Endothelial cell of umbilical vein (primary cell): Measurements from ENCODE around the gene GLRB. TPM values are rescaled to one million over a fixed set of nuclear protein-coding genes. Genes with fewer than 3 reads are reported as not detected.

Experiments used
- BruUV-seq: library from RNA; stranded (reverse); fragments of 400-500 nt; replicated peaks from 2 replicates; lab custom pipeline; 2021; lab: Mats Ljungman, UMichigan
- CTCF ChIA-PET: fragments of 300-600, 350-600 bp; sonication (Branson Sonifier 250); formaldehyde crosslinking; loops from one replicate; lab custom pipeline; 2021; ENCODE audit warnings: antibody characterized with exemption, inconsistent platforms; lab: Charles Lee
- POLR2A ChIA-PET: fragments of 300-600, 350-600 bp; sonication (Branson Sonifier 250); formaldehyde crosslinking; loops from one replicate; lab custom pipeline; 2021; ENCODE audit warnings: antibody characterized with exemption, inconsistent platforms; lab: Charles Lee
- DNase-seq: peaks from one replicate; pipeline ENCODE4 v3.0.0-alpha.2; 2011; ENCODE audit warnings: low read depth, low spot score
- FAIRE-seq: peaks from 2 replicates; lab custom pipeline; 2011; peaks lifted over from hg19 to GRCh38; lab: Jason Lieb, UNC
- H2AFZ ChIP-seq: 2 replicates; pipeline ENCODE4 v1.6.0; 2012; ENCODE audit warnings: low read depth, low read length, control low read depth, inconsistent platforms
- H3K27ac ChIP-seq: 2 replicates; pipeline ENCODE4 v1.5.1; 2011; ENCODE audit warnings: low read depth, mild to moderate bottlenecking, control low read depth, low read length, moderate library complexity; ENCODE audit not compliant: insufficient read depth
- H3K27me3 ChIP-seq, 2 experiments: 2 replicates each; pipeline versions ENCODE4 v1.6.0 to v1.6.1; 2011; ENCODE audit warnings: low read length in 2 of 2, mixed read lengths in 1 of 2; ENCODE audit not compliant: control insufficient read depth in 2 of 2, insufficient read depth in 2 of 2
- H3K36me3 ChIP-seq, 2 experiments: 2 replicates in 1 of 2; 3 replicates in 1 of 2; pipeline ENCODE4 v1.5.1; 2011; ENCODE audit warnings: low read length in 2 of 2, mild to moderate bottlenecking in 1 of 2, moderate library complexity in 1 of 2; ENCODE audit not compliant: control insufficient read depth in 2 of 2, insufficient read depth in 2 of 2; ENCODE audit errors: extremely low read depth in 1 of 2
- H3K4me1 ChIP-seq: 3 replicates; pipeline ENCODE4 v1.5.1; 2011; ENCODE audit warnings: mild to moderate bottlenecking, low read length; ENCODE audit not compliant: control insufficient read depth, insufficient read depth; ENCODE audit errors: extremely low read depth
- H3K4me2 ChIP-seq: 2 replicates; pipeline ENCODE4 v1.6.1; 2011; ENCODE audit warnings: low read length, control low read depth, mixed read lengths; ENCODE audit not compliant: insufficient read depth
- H3K4me3 ChIP-seq, 3 experiments: fragments of 200-600 bp in 1 of 3; sonication (generic), shearing (Covaris generic) in 1 of 3; replicated peaks in 1 of 3; 2 replicates each; pipeline ENCODE4 v1.5.1; 2011 to 2016; ENCODE audit warnings: control low read depth in 3 of 3, low read length in 3 of 3, mild to moderate bottlenecking in 2 of 3, inconsistent platforms in 1 of 3, low read depth in 1 of 3, moderate library complexity in 1 of 3; ENCODE audit not compliant: insufficient read depth in 1 of 3
- H3K79me2 ChIP-seq: 2 replicates; pipeline ENCODE4 v1.6.0; 2012; ENCODE audit warnings: low read length, inconsistent platforms; ENCODE audit not compliant: control insufficient read depth, insufficient read depth
- H3K9ac ChIP-seq: replicated peaks from 2 replicates; pipeline ENCODE3; 2011; ENCODE audit warnings: low read length, control low read depth; ENCODE audit not compliant: insufficient read depth; ENCODE audit errors: extremely low read depth
- H3K9me1 ChIP-seq: replicated peaks from 3 replicates; pipeline ENCODE4 v1.6.0; 2011; ENCODE audit warnings: mild to moderate bottlenecking, low read length; ENCODE audit not compliant: control insufficient read depth, insufficient read depth; ENCODE audit errors: extremely low read depth
- H3K9me3 ChIP-seq: replicated peaks from 2 replicates; pipeline ENCODE4 v1.5.1; 2012; ENCODE audit warnings: low read length, inconsistent platforms; ENCODE audit not compliant: control insufficient read depth, insufficient read depth
- H4K20me1 ChIP-seq: replicated peaks from 2 replicates; pipeline ENCODE3; 2011; ENCODE audit warnings: mild to moderate bottlenecking, low read length; ENCODE audit not compliant: control insufficient read depth, insufficient read depth; ENCODE audit errors: extremely low read depth
- EZH2 ChIP-seq: IDR thresholded peaks from 2 replicates; pipeline ENCODE4 v1.6.1; 2012; ENCODE audit warnings: borderline replicate concordance, low read depth, mild to moderate bottlenecking, moderate library complexity, low read length, inconsistent platforms; ENCODE audit not compliant: severe bottlenecking
- FOS ChIP-seq: IDR thresholded peaks from 2 replicates; pipeline ENCODE4 v1.6.1; 2011; ENCODE audit warnings: mild to moderate bottlenecking, low read length, moderate library complexity, borderline replicate concordance; ENCODE audit not compliant: insufficient read depth
- GATA2 ChIP-seq: IDR thresholded peaks from 2 replicates; pipeline ENCODE4 v1.7.0; 2011; ENCODE audit warnings: low read depth, mild to moderate bottlenecking, moderate library complexity, mixed read lengths, low read length; ENCODE audit not compliant: insufficient read length, insufficient read depth
- JUN ChIP-seq: IDR thresholded peaks from 2 replicates; pipeline ENCODE4 v1.6.1; 2011; ENCODE audit warnings: borderline replicate concordance, low read depth; ENCODE audit not compliant: insufficient read length, insufficient read depth
- POLR2AphosphoS5 ChIP-seq: IDR thresholded peaks from 2 replicates; pipeline ENCODE4 v1.6.1; 2012; ENCODE audit warnings: low read depth, mild to moderate bottlenecking, control low read depth, low read length, moderate library complexity; ENCODE audit not compliant: insufficient read depth
- dilution Hi-C: fragments of 300-500 bp; cut with MboI; formaldehyde crosslinking; loops from one replicate; pipeline ENCODE4 v1.15.0; 2019; ENCODE audit warnings: low sequenced_read_pairs; ENCODE audit not compliant: extremely low pct_ligation_motif_present
- intact Hi-C: fragments of 100-400 bp; cut with micrococcal nuclease; formaldehyde crosslinking; loops from one replicate; pipeline ENCODE4 v1.10.0; 2022
- polyA plus RNA-seq, 4 experiments: library from polyadenylated mRNA; depleted of rRNA in 3 of 4; stranded (reverse) in 3 of 4; unstranded in 1 of 4; fragments of >200 nt; gene quantifications; 2 replicates each; pipeline versions ENCODE4 v1.2.1 to v1.2.3, GENCODE V29; 2011 to 2012; ENCODE audit warnings: missing spikeins in 1 of 4
- total RNA-seq: library from RNA; stranded (reverse); gene quantifications from 2 replicates; pipeline ENCODE4 v1.2.3, GENCODE V29; 2021
- TF ChIP-seq, protein P1 (sequence below), 2 donors: IDR thresholded peaks; 1 replicate in 1 of 2; 2 replicates in 1 of 2; pipeline ENCODE4 v1.5.1; 2011; ENCODE audit warnings: low read length in 2 of 2, mild to moderate bottlenecking in 2 of 2, moderate library complexity in 2 of 2, control low read depth in 1 of 2, inconsistent platforms in 1 of 2, low read depth in 1 of 2; ENCODE audit not compliant: insufficient read depth in 1 of 2; ENCODE audit errors: extremely low read depth in 1 of 2

Gene GLRB
- total and polyA plus RNA-seq, 2 donors (not counting 3 experiments of a cell fraction or from before 2014, with no cell fraction given): 3.8 to 5.7 TPM

DNA sequence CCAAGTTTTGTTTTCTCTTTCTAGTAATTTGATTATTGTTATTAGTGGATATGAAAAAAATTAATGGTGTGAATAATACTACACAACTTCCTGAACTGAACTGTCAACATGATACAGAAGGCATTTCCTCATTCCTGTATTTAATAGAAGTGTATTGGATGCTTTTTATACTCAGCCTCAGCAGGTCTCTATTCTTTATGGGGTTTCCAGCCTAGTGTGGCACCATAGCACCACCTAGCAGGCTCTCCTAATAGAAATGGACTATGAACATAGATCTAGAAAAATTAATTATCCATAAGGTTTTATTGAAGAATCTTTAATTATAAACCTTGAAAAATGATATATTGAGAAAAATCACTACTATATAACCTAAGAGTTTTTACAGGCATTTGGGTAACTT lies 52.4 kb downstream of the GLRB start:
- ChIA-PET POLR2A (no interaction called here), CTCF (interaction anchor here (0.8 to 2.2 kb wide), 5 partner anchors 83 to 653 kb away, joined by 3 to 22 read pairs (median 6); partner anchors contain the start of genes GRIA2 and PDGFC)
- DNase-seq (peak; percentile 74), FAIRE-seq (peak; percentile 8)
- Histone ChIP-seq H4K20me1 (no peaks in the 10 kb centered on the region), H3K9ac (no peak overlapping the region), H3K4me2 (no peak overlapping the region), H3K36me3 (no peaks in the 10 kb centered on the region), H3K9me1 (no peaks in the 10 kb centered on the region), H3K9me3 (no peaks in the 10 kb centered on the region), H3K27me3 (no peaks in the 10 kb centered on the region), H3K4me3 (no peak overlapping the region), H3K27ac (no peak overlapping the region), H3K79me2 (no peaks in the 10 kb centered on the region), H3K4me1 (no peaks in the 10 kb centered on the region), H2AFZ (no peak overlapping the region)
- TF ChIP-seq, protein P1, sequence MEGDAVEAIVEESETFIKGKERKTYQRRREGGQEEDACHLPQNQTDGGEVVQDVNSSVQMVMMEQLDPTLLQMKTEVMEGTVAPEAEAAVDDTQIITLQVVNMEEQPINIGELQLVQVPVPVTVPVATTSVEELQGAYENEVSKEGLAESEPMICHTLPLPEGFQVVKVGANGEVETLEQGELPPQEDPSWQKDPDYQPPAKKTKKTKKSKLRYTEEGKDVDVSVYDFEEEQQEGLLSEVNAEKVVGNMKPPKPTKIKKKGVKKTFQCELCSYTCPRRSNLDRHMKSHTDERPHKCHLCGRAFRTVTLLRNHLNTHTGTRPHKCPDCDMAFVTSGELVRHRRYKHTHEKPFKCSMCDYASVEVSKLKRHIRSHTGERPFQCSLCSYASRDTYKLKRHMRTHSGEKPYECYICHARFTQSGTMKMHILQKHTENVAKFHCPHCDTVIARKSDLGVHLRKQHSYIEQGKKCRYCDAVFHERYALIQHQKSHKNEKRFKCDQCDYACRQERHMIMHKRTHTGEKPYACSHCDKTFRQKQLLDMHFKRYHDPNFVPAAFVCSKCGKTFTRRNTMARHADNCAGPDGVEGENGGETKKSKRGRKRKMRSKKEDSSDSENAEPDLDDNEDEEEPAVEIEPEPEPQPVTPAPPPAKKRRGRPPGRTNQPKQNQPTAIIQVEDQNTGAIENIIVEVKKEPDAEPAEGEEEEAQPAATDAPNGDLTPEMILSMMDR (IDR thresholded peaks at IDR 0.05; ENCODE audit: extremely low read depth in 1 of 2, insufficient read depth in 1 of 2, low read depth in 1 of 2, low read length in 2 of 2): peak; percentile 20 to 33
- no peak for TF ChIP-seq EZH2
- intact Hi-C loops (loop anchor here (1.0 to 10.0 kb wide), 9 partner anchors 52 to 1321 kb away; partner anchors contain the start of genes GLRB and PDGFC), dilution Hi-C loops (no loop called here)
- BruUV-seq: no TSS peak

- DNase-seq (no peak), FAIRE-seq (no peak)
- Histone ChIP-seq H3K9me1 (no peaks in the 10 kb centered on the region), H3K9ac (no peak overlapping the region), H4K20me1 (no peaks in the 10 kb centered on the region), H3K27me3 (no peaks in the 10 kb centered on the region), H3K27ac (no peak overlapping the region), H3K79me2 (no peaks in the 10 kb centered on the region), H3K4me3 (no peak overlapping the region), H2AFZ (no peak overlapping the region), H3K9me3 (no peaks in the 10 kb centered on the region), H3K36me3 (no peaks in the 10 kb centered on the region), H3K4me2 (no peak overlapping the region), H3K4me1 (no peaks in the 10 kb centered on the region)
- no TSS peak for BruUV-seq
- POLR2A ChIA-PET: no interaction called here
- CTCF ChIA-PET: interaction anchor here (1.4 kb wide), 1 partner anchor 96 kb away, joined by 3 read pairs; no protein-coding TSS in a partner anchor
- intact Hi-C loops (no loop called here), dilution Hi-C loops (no loop called here)
- TF ChIP-seq FOS (no peak), JUN (no peak), POLR2AphosphoS5 (no peak), GATA2 (no peak)
Observed at GRCh38 chr4:157141976-157142375, 66.0 kb downstream of the GLRB start.
